Mesendoderm (in vitro differentiated cells): ENCODE results near the gene SLC35F3.

Source experiments
- DNase-seq: peaks from one replicate; pipeline ENCODE4 v3.0.0; 2013
- H2AK5ac ChIP-seq: 2 replicates; pipeline ENCODE4 v1.6.1; 2013; ENCODE audit warnings: low read length, inconsistent platforms
- H2BK120ac ChIP-seq: 2 replicates; pipeline ENCODE4 v1.6.1; 2013; ENCODE audit warnings: low read depth, mild to moderate bottlenecking, low read length, moderate library complexity, mixed read lengths
- H2BK15ac ChIP-seq: replicated peaks from 2 replicates; pipeline ENCODE4 v1.6.1; 2013; ENCODE audit warnings: low read depth, mild to moderate bottlenecking, moderate library complexity
- H2BK5ac ChIP-seq: 2 replicates; pipeline ENCODE4 v1.6.1; 2013; ENCODE audit warnings: low read length, inconsistent platforms
- H3K18ac ChIP-seq: 2 replicates; pipeline ENCODE4 v1.6.1; 2013; ENCODE audit warnings: mild to moderate bottlenecking, low read length, mixed read lengths
- H3K23ac ChIP-seq: one replicate; pipeline ENCODE4 v1.6.1; 2013; ENCODE audit warnings: low read length
- H3K27ac ChIP-seq: 2 replicates; pipeline ENCODE4 v1.5.1; 2013; ENCODE audit warnings: low read depth, mild to moderate bottlenecking, inconsistent platforms, low read length, moderate library complexity
- H3K27me3 ChIP-seq: 2 replicates; pipeline ENCODE4 v1.6.1; 2013; ENCODE audit warnings: low read length, control low read depth, mild to moderate bottlenecking, inconsistent platforms; ENCODE audit not compliant: insufficient read depth, poor library complexity
- H3K36me3 ChIP-seq: 2 replicates; pipeline ENCODE4 v1.6.1; 2013; ENCODE audit warnings: low read length, inconsistent platforms; ENCODE audit not compliant: control insufficient read depth, insufficient read depth
- H3K4ac ChIP-seq: one replicate; pipeline ENCODE4 v1.6.1; 2013; ENCODE audit warnings: low read depth, mild to moderate bottlenecking, low read length, moderate library complexity
- H3K4me1 ChIP-seq: 2 replicates; pipeline ENCODE4 v1.6.1; 2013; ENCODE audit warnings: low read depth, low read length, inconsistent platforms; ENCODE audit not compliant: control insufficient read depth
- H3K4me2 ChIP-seq: 2 replicates; pipeline ENCODE4 v1.6.1; 2013; ENCODE audit warnings: low read length
- H3K4me3 ChIP-seq: 2 replicates; pipeline ENCODE4 v1.5.1; 2013; ENCODE audit warnings: mild to moderate bottlenecking, low read length
- H3K56ac ChIP-seq: one replicate; pipeline ENCODE4 v1.6.1; 2013; ENCODE audit warnings: low read length
- H3K79me1 ChIP-seq: 2 replicates; pipeline ENCODE4 v1.6.1; 2013; ENCODE audit warnings: low read length, inconsistent platforms
- H3K79me2 ChIP-seq: 2 replicates; pipeline ENCODE4 v1.6.1; 2013; ENCODE audit warnings: mild to moderate bottlenecking, low read length; ENCODE audit not compliant: control insufficient read depth, insufficient read depth
- H3K9ac ChIP-seq: 2 replicates; pipeline ENCODE4 v1.6.1; 2013; ENCODE audit warnings: low read length, inconsistent platforms
- H4K5ac ChIP-seq: one replicate; pipeline ENCODE4 v1.6.1; 2013; ENCODE audit warnings: low read length
- H4K8ac ChIP-seq: one replicate; pipeline ENCODE4 v1.6.1; 2013; ENCODE audit warnings: low read depth, mild to moderate bottlenecking, control low read depth, low read length, moderate library complexity
- WGBS: extraction: QIAGEN DNeasy Blood & Tissue Kit; methylation state at CpG from one replicate; pipeline ENCODE4 v1.1.7; 2013; ENCODE audit warnings: low lambda C conversion rate, missing lambda C conversion rate; ENCODE audit not compliant: insufficient coverage; ENCODE audit errors: extremely low coverage; 5-methylcytosine and 5-hydroxymethylcytosine counted together

Gene SLC35F3

GRCh38 chr1:233912909-233913308 lies 8.4 kb downstream of the SLC35F3 start:
- H3K23ac ChIP-seq: no peak overlapping the region
- no peak overlapping the region for H2AK5ac ChIP-seq
- H3K27me3 ChIP-seq: no peaks in the 10 kb centered on the region
- H4K5ac ChIP-seq: no peak overlapping the region
- H3K36me3 ChIP-seq: no peaks in the 10 kb centered on the region
- H3K79me2 ChIP-seq: no peaks in the 10 kb centered on the region
- no peak overlapping the region for H3K9ac ChIP-seq
- H2BK5ac ChIP-seq: no peak overlapping the region
- H3K4me3 ChIP-seq: no peak overlapping the region
- no peak overlapping the region for H2BK120ac ChIP-seq
- no peak overlapping the region for H2BK15ac ChIP-seq
- H4K8ac ChIP-seq: no peak overlapping the region
- no peaks in the 10 kb centered on the region for H3K4me1 ChIP-seq
- DNase-seq: no peak
- no CpG with 5 or more reads among the region's 4 CpGs for WGBS
- no peak overlapping the region for H3K56ac ChIP-seq
- no peaks in the 10 kb centered on the region for H3K79me1 ChIP-seq
- H3K18ac ChIP-seq: no peak overlapping the region
- H3K27ac ChIP-seq: no peak overlapping the region
- no peak overlapping the region for H3K4me2 ChIP-seq
- H3K4ac ChIP-seq: no peak overlapping the region

GRCh38 chr1:233916706-233917105 lies 12.2 kb downstream of the SLC35F3 start:
- no peak overlapping the region for H3K4ac ChIP-seq
- no peak overlapping the region for H4K8ac ChIP-seq
- DNase-seq: no peak
- H3K56ac ChIP-seq: no peak overlapping the region
- no peak overlapping the region for H2AK5ac ChIP-seq
- H3K36me3 ChIP-seq: no peaks in the 10 kb centered on the region
- H3K79me1 ChIP-seq: no peaks in the 10 kb centered on the region
- no peak overlapping the region for H3K4me3 ChIP-seq
- no peak overlapping the region for H3K18ac ChIP-seq
- no peak overlapping the region for H4K5ac ChIP-seq
- H3K23ac ChIP-seq: no peak overlapping the region
- WGBS: no CpG with 5 or more reads among the region's 5 CpGs
- H3K4me2 ChIP-seq: no peak overlapping the region
- no peak overlapping the region for H2BK15ac ChIP-seq
- H3K27me3 ChIP-seq: no peaks in the 10 kb centered on the region
- H2BK120ac ChIP-seq: no peak overlapping the region
- H3K27ac ChIP-seq: no peak overlapping the region
- H2BK5ac ChIP-seq: no peak overlapping the region
- H3K79me2 ChIP-seq: no peaks in the 10 kb centered on the region
- H3K4me1 ChIP-seq: no peaks in the 10 kb centered on the region
- no peak overlapping the region for H3K9ac ChIP-seq

- Histone ChIP-seq H3K56ac (no peak overlapping the region), H3K9ac (no peak overlapping the region), H3K4me2 (no peak overlapping the region), H3K4me1 (no peaks in the 10 kb centered on the region), H2AK5ac (no peak overlapping the region), H2BK5ac (no peak overlapping the region), H3K4me3 (no peak overlapping the region), H3K79me1 (no peaks in the 10 kb centered on the region), H3K4ac (no peak overlapping the region), H2BK120ac (no peak overlapping the region), H3K23ac (no peak overlapping the region), H3K79me2 (no peaks in the 10 kb centered on the region), H2BK15ac (no peak overlapping the region), H3K18ac (no peak overlapping the region), H3K36me3 (no peaks in the 10 kb centered on the region), H4K8ac (no peak overlapping the region), H3K27ac (no peak overlapping the region), H4K5ac (no peak overlapping the region), H3K27me3 (no peaks in the 10 kb centered on the region)
- no CpG with 5 or more reads among the region's 7 CpGs for WGBS
- no peak for DNase-seq
Observed at GRCh38 chr1:233919786-233920185, 15.3 kb downstream of the SLC35F3 start.

- no peak overlapping the region for H2BK120ac ChIP-seq
- H2AK5ac ChIP-seq: no peak overlapping the region
- H3K4me2 ChIP-seq: no peak overlapping the region
- no peak overlapping the region for H4K5ac ChIP-seq
- no peak overlapping the region for H3K18ac ChIP-seq
- DNase-seq: no peak
- no peak overlapping the region for H3K4me3 ChIP-seq
- no CpG with 5 or more reads among the region's 2 CpGs for WGBS
- no peak overlapping the region for H4K8ac ChIP-seq
- H3K36me3 ChIP-seq: no peaks in the 10 kb centered on the region
- H3K4ac ChIP-seq: no peak overlapping the region
- H3K79me1 ChIP-seq: no peaks in the 10 kb centered on the region
- no peaks in the 10 kb centered on the region for H3K4me1 ChIP-seq
- no peak overlapping the region for H2BK5ac ChIP-seq
- no peak overlapping the region for H3K27ac ChIP-seq
- no peaks in the 10 kb centered on the region for H3K27me3 ChIP-seq
- H3K23ac ChIP-seq: no peak overlapping the region
- H3K9ac ChIP-seq: no peak overlapping the region
- no peak overlapping the region for H3K56ac ChIP-seq
- H3K79me2 ChIP-seq: no peaks in the 10 kb centered on the region
- no peak overlapping the region for H2BK15ac ChIP-seq
Observed at GRCh38 chr1:233928123-233928522, 23.6 kb downstream of the SLC35F3 start.

- H3K4me2 ChIP-seq: no peak overlapping the region
- H3K36me3 ChIP-seq: no peaks in the 10 kb centered on the region
- H3K23ac ChIP-seq: no peak overlapping the region
- H3K4ac ChIP-seq: no peak overlapping the region
- WGBS: no CpG with 5 or more reads among the region's 4 CpGs
- H2BK120ac ChIP-seq: no peak overlapping the region
- H2BK5ac ChIP-seq: no peak overlapping the region
- no peak overlapping the region for H3K9ac ChIP-seq
- H3K56ac ChIP-seq: no peak overlapping the region
- H4K8ac ChIP-seq: no peak overlapping the region
- H3K27me3 ChIP-seq: no peaks in the 10 kb centered on the region
- no peak overlapping the region for H4K5ac ChIP-seq
- H3K79me2 ChIP-seq: no peaks in the 10 kb centered on the region
- H3K18ac ChIP-seq: no peak overlapping the region
- no peak for DNase-seq
- no peak overlapping the region for H2BK15ac ChIP-seq
- H3K79me1 ChIP-seq: no peaks in the 10 kb centered on the region
- H3K27ac ChIP-seq: no peak overlapping the region
- no peak overlapping the region for H3K4me3 ChIP-seq
- H2AK5ac ChIP-seq: no peak overlapping the region
- H3K4me1 ChIP-seq: no peaks in the 10 kb centered on the region
Observed at GRCh38 chr1:233933339-233933738, 28.9 kb downstream of the SLC35F3 start.

- no peak overlapping the region for H3K4me2 ChIP-seq
- H2BK5ac ChIP-seq: no peak overlapping the region
- no peak overlapping the region for H2BK120ac ChIP-seq
- H2AK5ac ChIP-seq: no peak overlapping the region
- no peaks in the 10 kb centered on the region for H3K36me3 ChIP-seq
- no peak overlapping the region for H4K5ac ChIP-seq
- H3K79me1 ChIP-seq: no peaks in the 10 kb centered on the region
- H2BK15ac ChIP-seq: no peak overlapping the region
- H3K79me2 ChIP-seq: no peaks in the 10 kb centered on the region
- H3K56ac ChIP-seq: no peak overlapping the region
- no peaks in the 10 kb centered on the region for H3K4me1 ChIP-seq
- H3K27me3 ChIP-seq: no peaks in the 10 kb centered on the region
- no peak overlapping the region for H3K4ac ChIP-seq
- no peak overlapping the region for H4K8ac ChIP-seq
- no peak overlapping the region for H3K23ac ChIP-seq
- no peak overlapping the region for H3K27ac ChIP-seq
- WGBS: no CpG with 5 or more reads among the region's 4 CpGs
- H3K4me3 ChIP-seq: no peak overlapping the region
- no peak overlapping the region for H3K9ac ChIP-seq
- no peak overlapping the region for H3K18ac ChIP-seq
- no peak for DNase-seq
Observed at GRCh38 chr1:233935297-233935868, 30.9 kb downstream of the SLC35F3 start.
